GM12878 (cell line): ENCODE data around the gene HVCN1. TPM values are rescaled to one million over a fixed set of nuclear protein-coding genes. Genes with fewer than 3 reads are reported as not detected.

ENCODE experiments used
- ATAC-seq: fragments of 200-7000 bp; cut with Tn5 transposase; 3 replicates; pipeline ENCODE4 v1.9.1; 2020; ENCODE audit warnings: mild to moderate bottlenecking, moderate library complexity
- BruUV-seq: library from RNA; stranded (reverse); fragments of 400-500 nt; replicated peaks from 2 replicates; lab custom pipeline; 2021; lab: Mats Ljungman, UMichigan
- CTCF ChIA-PET: fragments of 300-600 bp; sonication (Branson Sonifier 250); formaldehyde crosslinking; extraction: SDS; loops from one replicate; lab custom pipeline; 2021; ENCODE audit warnings: inconsistent platforms; lab: Yijun Ruan, JAX
- POLR2A ChIA-PET: fragments of 350-600 bp; formaldehyde crosslinking; extraction: SDS; loops from one replicate; lab custom pipeline; 2021; ENCODE audit warnings: inconsistent platforms; lab: Charles Lee
- RAD21 ChIA-PET: fragments of 300-600 bp; sonication (Branson Sonifier 250); formaldehyde crosslinking; loops from one replicate; lab custom pipeline; 2023; ENCODE audit warnings: antibody characterized with exemption; ENCODE audit not compliant: unreplicated experiment; lab: Charles Lee
- SMC1A ChIA-PET: fragments of 300-600 bp; sonication (Branson Sonifier 250); formaldehyde crosslinking; loops from one replicate; lab custom pipeline; 2023; ENCODE audit not compliant: unreplicated experiment, uncharacterized antibody; lab: Charles Lee
- DNase-seq: peaks from one replicate; pipeline ENCODE4 v3.0.0-alpha.2; 2011; ENCODE audit warnings: low read depth, low spot score
- FAIRE-seq: peaks from 3 replicates; lab custom pipeline; 2011; peaks lifted over from hg19 to GRCh38; lab: Jason Lieb, UNC
- H2AFZ ChIP-seq: 2 replicates; pipeline ENCODE4 v1.6.0; 2011; ENCODE audit warnings: low read depth, low read length, control low read depth; ENCODE audit not compliant: control insufficient read depth
- H3K27ac ChIP-seq: 2 replicates; pipeline ENCODE4 v1.5.1; 2011; ENCODE audit warnings: control low read depth; ENCODE audit not compliant: control insufficient read depth, insufficient read depth
- H3K27me3 ChIP-seq, 2 experiments: replicated peaks in 1 of 2; 2 replicates each; pipeline versions ENCODE4 v1.6.0 to v1.6.1; 2011; ENCODE audit warnings: low read length in 1 of 2; ENCODE audit not compliant: control insufficient read depth in 2 of 2, insufficient read depth in 2 of 2
- H3K36me3 ChIP-seq, 2 experiments: 2 replicates each; pipeline ENCODE4 v1.5.1; 2011; ENCODE audit warnings: low read length in 1 of 2; ENCODE audit not compliant: control insufficient read depth in 2 of 2, insufficient read depth in 2 of 2
- H3K4me1 ChIP-seq: 2 replicates; pipeline ENCODE4 v1.6.1; 2011; ENCODE audit warnings: mild to moderate bottlenecking, low read length, moderate library complexity, mixed read lengths; ENCODE audit not compliant: control insufficient read depth, insufficient read depth
- H3K4me2 ChIP-seq: 2 replicates; pipeline ENCODE4 v1.6.0; 2011; ENCODE audit warnings: control low read depth; ENCODE audit not compliant: control insufficient read depth, insufficient read depth
- H3K4me3 ChIP-seq: fragments of 200-600 bp; sonication (generic); 2 replicates; pipeline ENCODE4 v1.5.1; 2016
- H3K79me2 ChIP-seq: 2 replicates; pipeline ENCODE4 v1.6.0; 2011; ENCODE audit warnings: low read length; ENCODE audit not compliant: control insufficient read depth, insufficient read depth
- H3K9ac ChIP-seq: 2 replicates; pipeline ENCODE4 v1.8.0; 2011; ENCODE audit warnings: low read length, control low read depth, mixed read lengths; ENCODE audit not compliant: control insufficient read depth, insufficient read depth
- H3K9me3 ChIP-seq: replicated peaks from 3 replicates; pipeline ENCODE4 v1.5.1; 2011; ENCODE audit warnings: mild to moderate bottlenecking, low read length; ENCODE audit not compliant: control insufficient read depth, insufficient read depth
- H4K20me1 ChIP-seq: 2 replicates; pipeline ENCODE4 v1.6.0; 2011; ENCODE audit not compliant: control insufficient read depth, insufficient read depth
- BHLHE40 ChIP-seq, 2 experiments: fragments of 450-650 bp in 1 of 2; IDR thresholded peaks; 2 replicates each; pipeline ENCODE4 v1.6.1; 2011 to 2017; ENCODE audit warnings: low read depth in 2 of 2, borderline replicate concordance in 1 of 2, improper control_type of control experiment in 1 of 2, low read length in 1 of 2, mild to moderate bottlenecking in 1 of 2
- FOXK2 ChIP-seq: fragments of 450-650 bp; IDR thresholded peaks from 2 replicates; pipeline ENCODE4 v1.6.1; 2017; ENCODE audit warnings: mild to moderate bottlenecking, moderate library complexity
- HCFC1 ChIP-seq: fragments of 150-350 bp; IDR thresholded peaks from 2 replicates; pipeline ENCODE4 v1.6.1; 2014; ENCODE audit warnings: low read length
- HDGF ChIP-seq: fragments of 450-650 bp; IDR thresholded peaks from 2 replicates; pipeline ENCODE4 v1.6.1; 2016; ENCODE audit warnings: antibody characterized with exemption
- KLF5 ChIP-seq: fragments of 450-650 bp; IDR thresholded peaks from 2 replicates; pipeline ENCODE4 v1.6.1; 2014; ENCODE audit warnings: mild to moderate bottlenecking; ENCODE audit not compliant: partially characterized antibody
- MEF2B ChIP-seq: fragments of 450-650 bp; IDR thresholded peaks from 2 replicates; pipeline ENCODE4 v1.6.1; 2018; ENCODE audit warnings: mild to moderate bottlenecking, moderate library complexity; ENCODE audit not compliant: partially characterized antibody, poor library complexity, severe bottlenecking
- PAX5 ChIP-seq: IDR thresholded peaks from 2 replicates; pipeline ENCODE4 v1.6.1; 2011; ENCODE audit warnings: low read depth, low read length, borderline replicate concordance
- SMAD1 ChIP-seq: fragments of 450-650 bp; IDR thresholded peaks from 2 replicates; pipeline ENCODE4 v1.6.1; 2018; ENCODE audit warnings: mild to moderate bottlenecking, low read depth; ENCODE audit not compliant: partially characterized antibody
- SMC3 ChIP-seq: IDR thresholded peaks from 2 replicates; pipeline ENCODE4 v1.6.1; 2011; ENCODE audit warnings: low read length, improper control_type of control experiment, borderline replicate concordance
- WGBS: methylation state at CpG from one replicate; pipeline ENCODE4 v1.1.6; 2016; ENCODE audit warnings: low lambda C conversion rate; ENCODE audit not compliant: insufficient replicate concordance, insufficient coverage; ENCODE audit errors: missing lambda C conversion rate; 5-methylcytosine and 5-hydroxymethylcytosine counted together
- in situ Hi-C: fragments of 300-500 bp; cut with MboI; formaldehyde crosslinking; loops from 9 replicates; pipeline ENCODE4 v1.14.3; 2018; ENCODE audit warnings: mixed read lengths
- intact Hi-C: fragments of 100-400 bp; cut with micrococcal nuclease; formaldehyde crosslinking; loops from one replicate; pipeline ENCODE4 v1.14.2; 2022; ENCODE audit not compliant: unreplicated experiment
- polyA plus RNA-seq, 11 experiments: library from polyadenylated mRNA; depleted of rRNA in 4 of 11; unstranded in 6 of 11; stranded (reverse) in 5 of 11; fragments of >200 nt; fragmentation: Nextera tagmentation in 4 of 11; fragmentation: Illumina TruSeq in 1 of 11; extraction: Ambion mirVana in 4 of 11; extraction: Trizol in 1 of 11; gene quantifications; 1 replicate in 1 of 11; 2 replicates in 10 of 11; pipeline versions ENCODE4 v1.2.1 to v1.2.3, GENCODE V29; 2011 to 2016; ENCODE audit warnings: inconsistent platforms in 2 of 11, missing spikeins in 2 of 11, low read depth in 1 of 11
- total RNA-seq, 4 experiments: library from RNA; depleted of rRNA in 3 of 4; stranded (reverse); fragments of >200 nt in 3 of 4; fragmentation: Illumina TruSeq in 1 of 4; extraction: Trizol in 1 of 4; gene quantifications; 2 replicates each; pipeline versions ENCODE4 v1.2.1 to v1.2.3, GENCODE V29; 2013 to 2021
- TF ChIP-seq, protein P1 (sequence below): IDR thresholded peaks from 2 replicates; pipeline ENCODE4 v1.6.1; 2011; ENCODE audit warnings: low read depth, low read length, improper control_type of control experiment, borderline replicate concordance
- TF ChIP-seq, protein P2 (sequence below): fragments of 450-650 bp; IDR thresholded peaks from 2 replicates; pipeline ENCODE4 v1.6.1; 2017; ENCODE audit warnings: mild to moderate bottlenecking
- TF ChIP-seq, protein P3 (sequence below): fragments of 450-650 bp; IDR thresholded peaks from 2 replicates; pipeline ENCODE4 v1.6.1; 2016; ENCODE audit warnings: mild to moderate bottlenecking

The HVCN1 gene
- total and polyA plus RNA-seq, 10 of the 15 experiments (the other 5 are each of a cell fraction or from before 2014, with no cell fraction given), result 27.8 to 181 (median 103) TPM

DNA sequence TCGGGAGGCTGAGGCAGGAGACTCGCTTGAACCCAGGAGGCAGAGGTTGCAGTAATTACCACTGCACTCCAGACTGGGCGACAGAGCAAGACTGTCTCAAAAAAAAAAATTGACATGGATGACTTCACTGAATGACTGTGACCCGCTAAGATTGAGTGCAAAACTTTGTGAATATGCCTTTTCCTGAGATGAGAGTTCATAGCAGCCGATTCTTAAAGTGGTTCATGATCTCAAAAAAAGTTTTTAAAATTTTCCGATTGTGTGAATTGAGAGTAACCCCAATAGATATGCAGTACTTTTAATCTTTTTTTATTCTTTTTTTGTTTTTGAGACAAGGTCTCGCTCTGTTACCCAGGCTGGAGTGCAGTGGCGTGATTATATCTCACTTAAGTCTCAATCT lies 73.7 kb downstream of the HVCN1 start (continued):
- no peak for TF ChIP-seq HDGF

DNA sequence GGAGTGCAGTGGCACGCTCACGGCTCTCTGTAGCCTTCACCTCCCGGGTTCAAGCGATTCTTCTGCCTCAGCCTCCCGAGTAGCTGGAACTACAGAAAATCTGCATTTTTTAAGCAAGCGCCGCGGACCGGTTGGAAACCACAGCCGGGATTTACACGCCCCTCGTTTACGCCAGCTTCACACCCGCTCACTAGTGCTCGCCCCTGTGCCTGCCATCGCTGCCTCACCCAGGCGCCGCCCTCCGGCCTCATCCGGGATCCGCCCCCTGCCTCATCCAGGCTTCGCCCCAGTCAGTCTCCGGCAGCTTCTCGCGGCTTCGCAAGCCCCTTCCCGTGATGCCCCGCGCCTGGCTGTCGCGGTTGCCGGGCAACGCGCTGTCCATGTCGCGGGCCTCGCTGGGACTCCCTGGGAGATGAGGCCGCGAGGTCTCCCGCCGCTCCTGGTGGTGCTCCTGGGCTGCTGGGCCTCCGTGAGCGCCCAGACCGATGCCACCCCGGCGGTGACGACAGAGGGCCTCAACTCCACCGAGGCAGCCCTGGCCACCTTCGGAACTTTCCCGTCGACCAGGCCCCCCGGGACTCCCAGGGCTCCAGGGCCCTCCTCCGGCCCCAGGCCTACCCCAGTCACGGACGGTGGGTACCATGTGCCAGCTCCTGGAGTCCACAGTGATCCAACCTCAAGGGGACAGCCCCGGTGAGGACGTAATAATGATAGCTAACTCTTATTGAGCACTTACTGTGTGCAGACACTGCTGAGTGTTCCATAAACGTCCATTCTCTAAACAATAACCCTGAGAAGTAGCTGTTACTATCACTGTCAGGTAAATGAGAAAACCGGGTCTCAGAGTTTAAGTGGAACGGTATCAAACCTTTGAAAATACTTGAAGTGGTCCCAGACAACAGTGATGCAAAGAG lies 74.9 kb downstream of the HVCN1 start, which contains the start of gene TCTN1:
Gene TCTN1, plus strand, starts transcription at position 359 of the 914 bp plus-strand sequence. Its CDS starts 54 bp downstream, at position 413.
- peaks cover 17% of the 10 kb centered on the region for H3K4me1 ChIP-seq
- TF ChIP-seq MEF2B (peak; percentile 63), SMC3 (0 out of 2 replicates have a peak, but pooled peaks have one; percentile 4), HCFC1 (0 out of 2 replicates have a peak, but pooled peaks have one; percentile 27), BHLHE40 (IDR thresholded peaks at IDR 0.05; ENCODE audit: borderline replicate concordance in 1 of 2, low read depth in 2 of 2, low read length in 1 of 2) (peak in 1 of 2 experiments; percentile 39; a peak in 1 of 4 replicates), FOXK2 (no peak), SMAD1 (peak; percentile 48), KLF5 (peak; percentile 68), PAX5 (peak; percentile 21; the same call in 1 of the 2 replicates)
- TF ChIP-seq, protein P1, sequence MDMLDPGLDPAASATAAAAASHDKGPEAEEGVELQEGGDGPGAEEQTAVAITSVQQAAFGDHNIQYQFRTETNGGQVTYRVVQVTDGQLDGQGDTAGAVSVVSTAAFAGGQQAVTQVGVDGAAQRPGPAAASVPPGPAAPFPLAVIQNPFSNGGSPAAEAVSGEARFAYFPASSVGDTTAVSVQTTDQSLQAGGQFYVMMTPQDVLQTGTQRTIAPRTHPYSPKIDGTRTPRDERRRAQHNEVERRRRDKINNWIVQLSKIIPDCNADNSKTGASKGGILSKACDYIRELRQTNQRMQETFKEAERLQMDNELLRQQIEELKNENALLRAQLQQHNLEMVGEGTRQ, result no peak
- TF ChIP-seq, protein P2, sequence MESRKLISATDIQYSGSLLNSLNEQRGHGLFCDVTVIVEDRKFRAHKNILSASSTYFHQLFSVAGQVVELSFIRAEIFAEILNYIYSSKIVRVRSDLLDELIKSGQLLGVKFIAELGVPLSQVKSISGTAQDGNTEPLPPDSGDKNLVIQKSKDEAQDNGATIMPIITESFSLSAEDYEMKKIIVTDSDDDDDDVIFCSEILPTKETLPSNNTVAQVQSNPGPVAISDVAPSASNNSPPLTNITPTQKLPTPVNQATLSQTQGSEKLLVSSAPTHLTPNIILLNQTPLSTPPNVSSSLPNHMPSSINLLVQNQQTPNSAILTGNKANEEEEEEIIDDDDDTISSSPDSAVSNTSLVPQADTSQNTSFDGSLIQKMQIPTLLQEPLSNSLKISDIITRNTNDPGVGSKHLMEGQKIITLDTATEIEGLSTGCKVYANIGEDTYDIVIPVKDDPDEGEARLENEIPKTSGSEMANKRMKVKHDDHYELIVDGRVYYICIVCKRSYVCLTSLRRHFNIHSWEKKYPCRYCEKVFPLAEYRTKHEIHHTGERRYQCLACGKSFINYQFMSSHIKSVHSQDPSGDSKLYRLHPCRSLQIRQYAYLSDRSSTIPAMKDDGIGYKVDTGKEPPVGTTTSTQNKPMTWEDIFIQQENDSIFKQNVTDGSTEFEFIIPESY, result no peak
- TF ChIP-seq, protein P3, sequence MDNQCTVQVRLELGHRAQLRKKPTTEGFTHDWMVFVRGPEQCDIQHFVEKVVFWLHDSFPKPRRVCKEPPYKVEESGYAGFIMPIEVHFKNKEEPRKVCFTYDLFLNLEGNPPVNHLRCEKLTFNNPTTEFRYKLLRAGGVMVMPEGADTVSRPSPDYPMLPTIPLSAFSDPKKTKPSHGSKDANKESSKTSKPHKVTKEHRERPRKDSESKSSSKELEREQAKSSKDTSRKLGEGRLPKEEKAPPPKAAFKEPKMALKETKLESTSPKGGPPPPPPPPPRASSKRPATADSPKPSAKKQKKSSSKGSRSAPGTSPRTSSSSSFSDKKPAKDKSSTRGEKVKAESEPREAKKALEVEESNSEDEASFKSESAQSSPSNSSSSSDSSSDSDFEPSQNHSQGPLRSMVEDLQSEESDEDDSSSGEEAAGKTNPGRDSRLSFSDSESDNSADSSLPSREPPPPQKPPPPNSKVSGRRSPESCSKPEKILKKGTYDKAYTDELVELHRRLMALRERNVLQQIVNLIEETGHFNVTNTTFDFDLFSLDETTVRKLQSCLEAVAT, result 0 out of 2 replicates have a peak, but pooled peaks have one; percentile 37

More for the DNA sequence above, 74.9 kb downstream of the HVCN1 start, which contains the start of gene TCTN1:
- Histone ChIP-seq H3K36me3 (no peaks in the 10 kb centered on the region), H4K20me1 (no peaks in the 10 kb centered on the region), H3K4me2 (peak within 1 kb of the TSS; percentile 92), H3K27ac (peak within 1 kb of the TSS; percentile 64), H3K27me3 (no peaks in the 10 kb centered on the region), H2AFZ (peak within 1 kb of the TSS; percentile 88), H3K4me3 (peak within 1 kb of the TSS; percentile 58), H3K9me3 (no peaks in the 10 kb centered on the region), H3K9ac (peak within 1 kb of the TSS; percentile 72), H3K79me2 (no peaks in the 10 kb centered on the region)
- intact Hi-C loops (no loop called here), in situ Hi-C loops (loop anchor here (5.0 kb wide), 1 partner anchor 507 kb away; no protein-coding TSS in a partner anchor)
- TSS peak; percentile 76 for BruUV-seq
- ATAC-seq (peak; percentile 99), FAIRE-seq (peak; percentile 92), DNase-seq (peak; percentile 70)
- ChIA-PET POLR2A (interaction anchor here (0.6 to 3.3 kb wide), 24 partner anchors 9 to 836 kb away, joined by 3 to 22 read pairs (median 5); partner anchors contain the start of gene ARPC3), CTCF (interaction anchor here (0.6 to 5.4 kb wide), 14 partner anchors 11 to 212 kb away, joined by 3 to 21 read pairs (median 4); partner anchors contain the start of genes ARPC3, FAM216A and GPN3), SMC1A (interaction anchor here (0.8 to 4.1 kb wide), 23 partner anchors 8 to 214 kb away, joined by 3 to 14 read pairs (median 4); partner anchors contain the start of genes ARPC3, FAM216A and GPN3), RAD21 (interaction anchor here (0.7 to 4.6 kb wide), 18 partner anchors 8 to 164 kb away, joined by 3 to 23 read pairs (median 4); partner anchors contain the start of gene ARPC3)
- 1% methylated on average over 56 of the region's 60 CpGs for WGBS
